GM21528 (cell line): ENCODE results near the gene ARMC9.

Experiments
- ATAC-seq: cut with Tn5 transposase; IDR thresholded peaks from one replicate; pipeline ENCODE4 v1.9.1; 2021; ENCODE audit warnings: mild to moderate bottlenecking, moderate library complexity; ENCODE audit not compliant: unreplicated experiment, low FRiP score

Gene ARMC9

DNA sequence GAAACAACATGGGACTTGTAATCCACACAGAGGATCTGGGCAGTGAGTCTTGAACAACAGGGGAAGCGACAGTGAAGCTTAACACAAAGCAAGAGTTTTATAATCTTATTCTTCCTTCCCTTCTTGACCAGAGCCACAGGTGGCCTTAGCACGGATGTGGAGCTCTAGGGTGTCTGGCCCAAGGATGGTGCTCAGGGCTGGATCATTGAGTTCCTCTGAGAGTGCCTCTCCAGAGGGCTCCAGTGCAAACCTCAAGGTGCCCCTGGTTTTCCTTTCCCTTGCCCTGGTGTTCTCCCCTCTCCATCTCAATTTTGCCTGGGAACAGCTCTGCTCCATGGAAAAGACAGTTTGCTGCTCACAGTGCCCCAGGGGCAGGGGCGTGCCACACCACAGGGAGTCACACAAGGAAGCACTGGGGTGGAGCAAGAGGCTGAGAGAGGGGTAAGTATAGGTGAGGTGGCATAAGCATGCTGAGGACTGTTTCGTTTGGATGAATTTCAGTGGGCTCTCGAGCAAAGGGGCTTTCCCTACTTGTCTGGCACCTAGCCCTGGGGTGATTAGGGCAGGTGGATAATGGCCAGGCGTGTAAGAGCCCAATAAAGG is 108.5 kb downstream of the ARMC9 start:
- ATAC-seq, result no peak

GRCh38 chr2:231308219-231308618 is 109.8 kb downstream of the ARMC9 start:
- no peak for ATAC-seq

DNA sequence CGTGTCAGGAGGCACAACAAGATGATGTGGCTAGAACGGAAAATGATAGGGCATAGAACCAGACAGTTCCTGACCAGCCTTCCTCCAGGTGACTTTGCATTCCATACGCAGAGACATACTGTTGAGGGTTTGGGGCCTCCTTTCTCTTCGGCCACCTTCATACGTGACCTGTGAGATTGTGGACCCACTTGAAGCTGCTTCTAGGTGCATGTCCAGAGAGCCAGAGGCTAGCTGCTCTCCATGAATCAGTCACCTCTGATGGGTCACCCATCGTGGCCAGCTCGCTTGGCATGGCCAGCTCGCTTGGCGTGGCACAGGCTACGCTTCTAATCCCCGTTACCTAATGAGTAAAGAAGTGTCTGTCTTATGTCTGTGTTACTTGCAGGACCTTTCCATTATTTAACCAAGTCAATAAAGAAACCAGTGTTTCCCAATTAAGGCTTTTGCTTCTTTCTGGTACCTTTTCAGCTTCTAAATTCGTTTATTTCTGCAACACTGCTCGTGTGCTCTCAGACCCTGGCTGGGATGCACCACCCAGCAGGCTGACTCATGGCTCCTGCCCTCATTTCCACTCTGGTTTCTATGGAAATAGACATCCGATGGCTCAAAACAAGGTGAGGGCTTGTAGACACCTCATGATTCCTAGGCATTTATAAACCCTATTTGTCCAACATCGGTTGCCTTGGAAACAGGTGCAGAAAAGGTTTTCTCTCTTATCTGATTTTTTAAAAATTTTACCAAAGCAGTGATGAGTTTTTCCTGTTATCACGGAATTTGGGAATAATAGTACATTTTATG is 110.4 kb downstream of the ARMC9 start:
- ATAC-seq, result no peak

DNA sequence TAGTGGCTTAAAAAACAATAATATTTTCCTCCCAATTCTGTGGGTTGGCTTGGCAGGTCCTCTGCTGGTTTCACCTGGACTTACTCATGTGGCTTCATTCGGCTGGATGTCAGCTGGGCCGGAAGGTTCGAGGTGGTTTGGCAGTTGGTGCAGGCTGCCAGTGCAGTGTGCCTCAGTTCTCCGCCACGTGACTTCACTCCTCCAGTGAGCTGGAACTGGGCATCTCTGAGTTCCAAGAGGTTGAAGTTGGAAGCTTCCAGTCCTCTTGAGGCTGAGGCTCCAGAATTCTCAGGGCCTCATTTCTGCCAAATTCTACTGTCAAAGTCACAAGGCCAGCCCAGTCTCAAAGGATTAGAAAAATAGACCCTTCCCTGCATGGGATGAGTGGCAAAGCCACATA is 113.6 kb downstream of the ARMC9 start:
- no peak for ATAC-seq

DNA sequence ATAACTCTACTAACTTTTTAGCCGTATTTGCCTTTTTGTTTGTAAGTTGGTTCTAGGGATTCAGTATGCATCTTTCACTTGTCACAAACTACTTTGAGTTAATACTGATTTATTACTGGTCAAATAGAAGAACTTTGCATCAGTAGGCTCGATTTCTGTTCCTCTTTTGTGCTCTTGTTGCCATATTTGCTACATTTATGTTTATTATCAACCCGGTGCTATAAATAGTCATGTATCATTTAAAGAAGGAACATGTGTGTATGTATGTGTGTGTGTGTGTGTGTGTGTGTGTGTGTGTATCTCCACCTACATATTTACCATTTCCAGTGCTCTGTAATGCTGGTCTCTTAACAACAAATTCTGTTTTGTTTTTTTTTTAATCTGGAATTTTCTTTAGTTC is 117.5 kb downstream of the ARMC9 start:
- no peak for ATAC-seq

GRCh38 chr2:231317579-231317978 is 119.1 kb downstream of the ARMC9 start:
- ATAC-seq, result no peak

GRCh38 chr2:231318436-231318835 is 120.0 kb downstream of the ARMC9 start:
- no peak for ATAC-seq

GRCh38 chr2:231318954-231319353 is 120.5 kb downstream of the ARMC9 start:
- no peak for ATAC-seq

GRCh38 chr2:231319867-231320266 is 121.4 kb downstream of the ARMC9 start:
- no peak for ATAC-seq

DNA sequence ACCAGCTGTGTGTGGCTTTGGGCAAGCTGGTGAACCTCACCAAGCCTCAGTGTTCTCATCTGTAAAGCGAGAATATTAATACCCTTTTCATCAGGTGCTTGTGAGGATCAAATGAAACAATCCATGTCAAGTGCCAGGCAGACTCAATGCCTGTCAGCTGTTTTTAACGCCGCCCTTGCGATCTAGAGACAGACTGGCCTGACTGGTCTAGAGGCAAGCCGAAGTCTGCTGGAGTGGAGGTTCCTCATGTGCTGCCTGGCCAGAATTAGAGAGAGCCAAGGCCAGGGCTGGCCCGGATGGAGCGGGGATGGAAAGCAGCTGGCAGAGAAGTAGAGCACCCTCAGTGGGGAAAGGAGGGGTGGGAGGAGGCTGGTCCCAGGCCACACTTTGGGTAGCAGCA is 122.6 kb downstream of the ARMC9 start:
- ATAC-seq, result no peak

GRCh38 chr2:231321556-231322334 is 123.3 kb downstream of the ARMC9 start:
- ATAC-seq, result no peak

DNA sequence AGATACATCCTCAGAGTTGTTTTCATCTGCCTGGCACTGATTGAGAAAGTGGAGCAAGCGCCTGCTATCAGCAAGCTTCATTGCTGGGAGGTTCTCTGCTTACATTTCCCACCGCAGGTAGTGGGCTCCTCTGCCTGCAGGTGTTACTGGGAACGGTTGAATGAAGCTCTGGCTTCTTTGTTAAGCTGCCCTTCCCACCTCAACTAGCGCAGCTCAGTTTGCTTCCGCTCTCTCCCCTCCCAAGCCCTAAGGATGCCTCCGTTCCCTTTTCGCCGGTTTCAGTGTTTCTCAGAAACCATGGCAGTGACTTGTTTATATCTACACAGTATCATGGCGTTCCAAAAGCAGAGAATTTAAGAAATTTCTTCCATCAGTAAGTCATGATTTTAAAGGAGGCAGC is 124.9 kb downstream of the ARMC9 start:
- ATAC-seq, result no peak

GRCh38 chr2:231325826-231326225 is 127.4 kb downstream of the ARMC9 start:
- no peak for ATAC-seq

DNA sequence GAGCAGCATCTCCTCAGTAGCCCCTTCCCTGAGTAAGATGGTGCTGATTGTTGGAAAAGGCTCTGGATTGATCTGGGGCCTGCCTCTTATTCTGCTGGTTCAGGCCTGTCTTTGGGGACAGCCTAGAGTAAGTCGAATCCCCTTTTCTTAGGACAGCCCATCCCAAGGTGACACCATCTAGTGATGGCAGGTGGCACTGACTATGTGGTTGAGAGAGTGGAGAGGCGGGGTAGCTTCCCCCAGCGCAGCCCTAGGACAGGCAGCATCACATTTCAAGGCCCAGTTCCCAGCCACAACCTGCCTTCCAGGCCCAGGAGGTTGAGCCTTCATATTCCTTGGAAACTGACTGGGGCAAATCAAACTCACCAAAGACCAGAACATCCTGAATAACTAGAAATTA is 128.0 kb downstream of the ARMC9 start:
- no peak for ATAC-seq

GRCh38 chr2:231330311-231330710 is 131.9 kb downstream of the ARMC9 start:
- no peak for ATAC-seq

DNA sequence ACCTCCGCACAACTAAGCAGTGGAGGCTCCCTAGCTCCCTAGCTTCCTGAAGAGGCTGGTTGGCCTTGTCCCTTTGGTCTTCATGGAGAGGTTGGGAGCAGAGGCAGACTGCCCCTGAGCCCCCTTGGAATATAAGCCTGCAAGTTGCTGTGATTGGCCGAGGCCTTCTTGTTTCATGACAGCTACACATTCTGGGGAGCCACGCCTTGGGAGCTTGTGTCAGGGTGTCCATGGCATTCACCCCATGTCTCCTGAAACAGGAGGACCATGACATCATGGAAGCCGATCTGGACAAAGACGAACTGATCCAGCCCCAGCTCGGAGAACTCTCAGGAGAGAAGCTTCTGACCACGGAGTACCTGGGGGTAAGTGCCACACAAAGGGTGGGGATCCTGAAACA is 133.1 kb downstream of the ARMC9 start:
- ATAC-seq, result no peak

GRCh38 chr2:231332388-231332787 is 134.0 kb downstream of the ARMC9 start:
- no peak for ATAC-seq

DNA sequence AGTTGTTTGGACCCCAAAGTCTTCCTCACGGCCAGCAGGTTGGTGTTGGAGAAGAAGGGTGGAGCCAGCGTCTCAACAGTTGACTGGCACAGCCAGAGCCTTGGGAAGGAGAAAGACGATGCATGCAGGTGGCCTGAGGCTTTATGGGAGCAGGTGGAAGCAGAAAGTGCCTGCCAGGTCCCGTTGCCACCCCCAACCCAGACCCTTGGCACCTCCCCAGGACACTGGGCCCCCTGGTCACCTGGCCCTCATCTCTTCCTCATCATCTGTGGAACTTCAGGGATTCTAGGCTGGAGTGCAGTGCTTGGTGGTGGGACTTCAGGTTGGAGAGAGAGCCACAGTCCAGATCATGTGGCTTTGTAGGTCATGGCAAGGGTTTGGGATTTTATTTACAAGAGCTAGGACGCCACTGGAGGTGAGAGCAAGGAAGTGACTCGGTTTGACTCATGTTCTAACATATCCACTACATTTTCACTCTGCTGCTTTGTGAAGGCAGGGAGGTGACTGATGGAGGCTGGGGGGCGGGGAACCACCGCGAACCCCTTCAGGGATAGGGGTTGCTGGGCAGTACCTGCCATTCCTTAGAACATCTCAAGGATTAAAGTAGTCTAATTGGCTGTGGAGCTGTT is 134.6 kb downstream of the ARMC9 start:
- no peak for ATAC-seq

- ATAC-seq, result no peak
Measured at GRCh38 chr2:231334179-231334930, 135.9 kb downstream of the ARMC9 start.

DNA sequence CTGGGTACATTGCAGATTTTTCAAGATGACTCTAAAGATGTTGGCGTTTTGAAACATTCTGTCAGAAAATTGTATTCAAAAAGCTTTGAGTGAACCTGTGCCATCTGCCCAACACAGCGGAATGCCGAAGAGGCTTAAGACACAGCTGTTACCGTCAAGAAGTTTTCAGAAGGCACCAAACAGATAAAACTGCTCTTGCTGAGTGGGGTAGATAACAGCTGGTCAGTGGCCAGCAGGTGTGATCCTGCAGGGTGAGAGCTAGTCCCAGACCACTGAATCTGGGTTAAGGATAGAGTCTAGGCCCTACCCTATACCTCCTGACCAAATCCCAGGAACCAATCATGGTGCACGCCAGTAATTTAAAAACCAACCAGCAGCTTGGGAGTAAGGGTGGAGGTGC is 136.6 kb downstream of the ARMC9 start:
- no peak for ATAC-seq
